IPS DF 4.7 (cell line): Measurements from ENCODE around the gene PYY.
"Not testable (repeated sequence)": the region's sequence is repeated elsewhere in the genome, so short reads cannot be mapped to it uniquely, and the experiment has no call there.

ENCODE experiments used
- DNase-seq: peaks from one replicate; pipeline ENCODE4 v3.0.0-alpha.2; 2013; ENCODE audit warnings: low spot score; ENCODE audit errors: extremely low read depth

The PYY gene

GRCh38 chr17:43953746-43954145 lies at the start of gene PYY:
Gene PYY (minus strand): TSS chr17:43953940. CDS start chr17:43953483, 457 bp downstream.
- no peak for DNase-seq

GRCh38 chr17:44002141-44002848 lies 48.6 kb upstream of the PYY start:
- DNase-seq = no peak

GRCh38 chr17:44001461-44001920 lies 47.8 kb upstream of the PYY start:
- DNase-seq = no peak

GRCh38 chr17:44000871-44001460 lies 47.2 kb upstream of the PYY start:
- DNase-seq = no peak

GRCh38 chr17:44000141-44000860 lies 46.6 kb upstream of the PYY start:
- no peak for DNase-seq

- DNase-seq = no peak
Measured at GRCh38 chr17:43999024-43999423, 45.3 kb upstream of the PYY start.

- DNase-seq = no peak
Measured at GRCh38 chr17:43998552-43998951, 44.8 kb upstream of the PYY start.

- not testable (repeated sequence) for DNase-seq
Measured at GRCh38 chr17:43997180-43997579, 43.4 kb upstream of the PYY start.

- no peak for DNase-seq
Measured at GRCh38 chr17:43995150-43995471, 41.4 kb upstream of the PYY start.

GRCh38 chr17:43994272-43995149 lies 40.8 kb upstream of the PYY start:
- no peak for DNase-seq

GRCh38 chr17:43992641-43993040 lies 38.9 kb upstream of the PYY start:
- DNase-seq = no peak

GRCh38 chr17:43988301-43988700 lies 34.6 kb upstream of the PYY start:
- no peak for DNase-seq

- no peak for DNase-seq
Measured at GRCh38 chr17:43987131-43988021, 33.6 kb upstream of the PYY start.

GRCh38 chr17:43986225-43986981 lies 32.7 kb upstream of the PYY start:
- DNase-seq = no peak

GRCh38 chr17:43984521-43984920 lies 30.8 kb upstream of the PYY start:
- no peak for DNase-seq

GRCh38 chr17:43983515-43984411 lies 30.0 kb upstream of the PYY start:
- no peak for DNase-seq

- DNase-seq = no peak
Measured at GRCh38 chr17:43983196-43983514, 29.4 kb upstream of the PYY start.

- no peak for DNase-seq
Measured at GRCh38 chr17:43982171-43982570, 28.4 kb upstream of the PYY start.

- DNase-seq = no peak
Measured at GRCh38 chr17:43979671-43980070, 25.9 kb upstream of the PYY start.
